GM19395 (cell line): ENCODE data around the gene ADAMTS2.

Experiments
- ATAC-seq: cut with Tn5 transposase; IDR thresholded peaks from one replicate; pipeline ENCODE4 v1.9.1; 2021; ENCODE audit warnings: mild to moderate bottlenecking, moderate library complexity; ENCODE audit not compliant: unreplicated experiment

The ADAMTS2 gene

DNA sequence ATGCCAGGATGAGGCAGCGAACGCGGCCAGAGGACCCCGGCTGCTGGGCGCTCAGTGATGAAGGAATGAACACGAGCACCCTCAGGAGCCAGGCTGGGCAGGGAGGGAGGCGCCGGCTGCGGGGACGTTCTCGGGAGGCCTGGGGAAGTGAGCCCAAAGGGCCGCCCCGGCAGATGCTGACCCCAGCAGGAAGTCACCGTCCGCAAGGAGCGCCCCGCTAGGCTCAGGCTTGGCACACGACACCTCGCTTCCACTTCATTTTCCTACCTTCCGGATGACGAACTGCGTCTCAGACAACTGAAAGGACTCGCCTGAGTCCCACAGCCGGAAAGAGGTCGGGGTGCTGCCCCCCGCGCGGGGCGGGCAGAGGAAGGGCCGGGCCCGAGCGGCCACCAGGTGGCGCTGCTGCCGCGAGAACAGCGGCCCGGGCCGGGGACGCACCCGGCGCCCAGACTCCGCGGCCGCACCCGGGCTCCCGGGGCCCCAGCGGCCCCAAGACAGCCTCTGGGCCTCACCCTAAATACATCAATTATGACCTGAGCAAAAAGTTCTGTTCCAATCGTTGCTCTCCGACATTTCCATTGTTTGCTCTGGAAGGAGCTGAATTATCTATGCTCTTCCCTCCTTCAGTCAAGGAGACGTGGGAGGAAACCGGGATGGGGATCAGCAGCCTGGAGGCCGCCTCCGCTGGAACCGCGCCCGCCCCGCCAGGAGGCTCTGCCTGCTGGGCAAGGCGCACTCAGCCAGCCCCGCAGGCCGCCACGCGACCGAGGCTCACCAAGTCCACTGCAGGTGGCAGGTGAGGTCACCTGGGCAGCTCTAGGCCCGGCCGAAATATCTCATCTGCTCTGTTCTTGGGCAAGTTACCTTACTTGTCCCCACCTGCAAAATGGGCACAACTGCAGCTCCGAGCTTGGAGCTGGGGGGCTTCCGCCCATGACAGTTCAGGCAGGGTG, 178.1 kb downstream of the ADAMTS2 start:
- ATAC-seq = peak; percentile 71

DNA sequence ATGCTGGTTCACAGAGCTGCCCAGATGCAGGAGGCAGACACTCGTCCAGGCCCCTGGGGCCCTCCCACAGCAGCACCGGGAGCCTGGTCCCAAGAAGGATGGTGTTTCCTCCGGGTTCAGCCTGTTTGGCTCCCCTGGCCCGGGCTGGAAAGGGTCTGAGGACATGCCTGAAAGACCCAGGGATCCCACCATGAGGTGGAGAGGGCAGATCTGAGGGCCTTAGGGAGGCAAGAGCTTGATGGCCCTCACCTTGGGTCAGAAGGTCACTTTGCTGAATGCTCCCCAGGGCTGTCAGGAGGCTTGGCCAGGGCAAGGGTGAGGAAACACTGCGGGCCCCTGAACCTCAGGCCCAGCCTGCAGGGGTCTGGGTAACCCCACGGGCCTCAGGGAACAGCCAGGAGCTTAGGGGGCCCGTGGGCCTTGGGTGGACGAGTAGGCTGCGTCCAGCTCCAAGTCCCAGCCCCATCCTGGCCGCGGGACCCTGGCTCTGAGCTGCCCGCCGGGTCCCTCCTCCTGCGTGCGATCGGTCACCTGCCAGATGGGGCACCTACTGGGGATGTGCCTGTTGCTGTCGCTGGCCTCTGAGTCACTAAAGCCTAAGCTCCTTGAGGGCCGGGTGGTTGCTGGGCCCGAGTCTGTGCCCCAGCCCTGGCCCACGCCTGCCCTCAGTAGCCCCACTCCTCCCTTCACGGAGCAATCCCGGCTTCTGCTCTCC, 178.9 kb downstream of the ADAMTS2 start:
- no peak for ATAC-seq

DNA sequence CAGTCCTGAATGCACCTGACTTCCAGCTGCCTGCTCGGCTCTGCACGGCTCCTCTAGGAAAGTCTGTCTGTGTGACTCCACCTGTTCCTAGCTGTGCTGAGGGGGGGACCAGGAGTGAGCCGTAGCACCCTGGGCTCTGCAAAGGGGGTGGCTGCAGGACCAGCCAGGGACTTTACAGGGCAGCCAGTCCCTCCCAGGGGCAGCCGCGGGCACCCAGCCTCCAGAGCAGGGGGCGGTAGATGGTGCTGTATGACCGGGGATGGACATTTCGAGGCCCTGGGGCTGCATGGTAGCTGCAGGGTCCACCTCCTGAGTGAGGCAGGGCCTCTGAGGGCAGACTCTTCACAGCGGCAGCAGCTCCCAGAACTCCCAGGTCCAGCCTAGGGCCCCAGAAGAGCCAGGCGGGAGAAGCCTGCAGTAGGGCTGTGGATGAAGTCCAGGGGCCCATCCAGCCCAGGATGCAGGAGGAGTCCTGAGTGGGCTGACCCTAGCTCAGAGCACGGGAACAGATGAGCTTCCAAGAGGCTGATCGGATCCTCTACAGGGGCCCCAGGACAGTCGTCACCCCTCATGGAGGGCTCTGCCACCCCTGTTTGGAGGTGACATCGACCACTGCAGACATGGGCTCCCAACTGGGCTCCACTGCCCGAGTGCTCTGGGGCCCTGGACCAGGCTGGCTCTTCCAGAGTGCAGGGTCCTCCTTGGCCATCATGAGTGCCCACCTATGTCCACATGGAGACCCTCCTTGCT, 179.7 kb downstream of the ADAMTS2 start:
- no peak for ATAC-seq

DNA sequence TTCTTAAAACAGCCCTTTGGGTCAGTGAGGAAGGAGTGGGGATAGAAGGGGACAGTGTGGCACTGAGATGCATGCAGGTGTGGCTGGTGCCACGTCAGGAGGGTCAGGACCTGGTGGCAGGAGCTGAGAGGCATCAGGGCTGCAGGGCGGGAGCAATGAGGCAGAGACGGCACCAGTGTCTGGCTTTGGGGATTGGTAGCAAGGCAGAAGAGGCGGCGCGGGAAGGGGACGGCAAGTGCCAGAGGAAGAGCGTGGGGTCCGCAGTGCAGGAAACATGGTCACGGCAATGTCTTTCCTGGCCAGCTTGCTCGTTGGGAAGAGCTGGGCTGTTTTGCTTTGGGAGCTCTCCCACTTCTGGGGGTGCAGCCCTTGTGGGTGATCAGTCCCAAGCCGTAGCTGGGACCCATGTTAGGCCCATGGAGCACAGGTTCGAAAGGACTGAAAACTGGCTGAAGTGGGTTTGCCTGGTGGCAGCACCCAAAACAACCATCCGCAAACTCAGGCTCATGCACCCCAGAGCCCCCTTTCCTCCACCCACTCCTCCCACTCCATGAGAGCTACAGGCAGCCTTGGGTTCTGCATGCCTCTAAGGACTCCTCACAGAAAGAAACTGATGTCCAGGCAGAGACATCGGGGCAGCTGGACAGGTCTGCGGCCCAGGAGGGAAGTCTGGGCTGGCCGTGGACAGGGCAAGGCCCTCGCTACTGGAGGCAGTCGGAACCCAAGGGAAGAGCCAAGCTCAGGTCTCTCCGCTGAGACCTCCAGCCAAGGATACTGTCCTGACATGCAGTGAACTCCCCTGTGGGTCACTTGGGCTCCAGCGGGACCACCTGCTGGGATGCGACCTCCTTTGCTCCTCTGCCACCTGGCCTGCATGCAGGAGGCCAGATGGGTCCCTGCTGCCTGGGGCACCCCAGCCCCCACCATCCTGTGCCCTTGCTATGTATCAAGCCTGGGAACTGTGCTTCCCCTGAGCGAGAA, 180.6 kb downstream of the ADAMTS2 start:
- no peak for ATAC-seq

- ATAC-seq = no peak
Measured at GRCh38 chr5:179163236-179164155, 181.8 kb downstream of the ADAMTS2 start.

DNA sequence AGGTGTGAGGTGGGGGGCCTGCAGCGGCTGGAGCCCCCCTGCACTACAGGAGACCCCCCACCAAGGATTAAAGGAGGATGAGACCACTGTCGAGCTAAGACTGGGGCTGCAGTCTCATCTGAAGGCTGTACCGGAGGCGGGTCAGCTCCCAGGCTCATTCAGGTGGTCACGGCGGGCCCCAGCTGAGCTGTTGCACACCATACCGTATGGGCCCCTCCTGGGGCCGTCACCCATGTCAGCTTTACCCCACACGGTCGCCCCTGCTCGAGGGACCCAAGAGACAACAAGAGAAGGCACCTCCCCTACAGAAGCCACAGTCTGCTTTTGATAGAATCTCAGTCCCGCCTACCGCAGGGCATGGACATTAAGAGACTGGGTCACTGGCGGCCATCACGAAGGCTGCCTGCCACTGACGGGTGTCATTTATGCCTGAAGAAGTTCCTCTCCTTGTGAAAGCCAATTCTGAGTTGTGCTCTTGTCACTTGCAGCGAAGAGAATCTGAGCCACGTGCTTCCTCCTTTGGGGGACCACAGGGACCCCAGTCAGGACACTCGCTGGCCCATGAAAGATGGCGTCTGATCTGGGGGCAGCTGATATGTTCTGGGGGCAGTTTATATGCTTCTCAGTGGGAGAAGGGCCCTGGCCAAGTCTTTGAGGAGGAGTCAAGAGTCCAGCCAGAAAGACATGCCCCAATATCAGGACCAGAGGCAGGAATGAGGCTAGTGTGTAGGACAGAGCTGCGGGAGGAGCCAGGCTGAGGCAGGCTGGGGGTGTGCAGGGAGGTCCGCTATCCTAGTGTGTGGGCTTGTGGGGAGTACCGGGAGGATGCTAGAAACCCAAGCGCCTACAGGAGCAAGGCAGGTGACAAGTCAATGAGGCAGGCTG, 182.7 kb downstream of the ADAMTS2 start:
- no peak for ATAC-seq

- no peak for ATAC-seq
Measured at GRCh38 chr5:179161901-179162300, 183.4 kb downstream of the ADAMTS2 start.

DNA sequence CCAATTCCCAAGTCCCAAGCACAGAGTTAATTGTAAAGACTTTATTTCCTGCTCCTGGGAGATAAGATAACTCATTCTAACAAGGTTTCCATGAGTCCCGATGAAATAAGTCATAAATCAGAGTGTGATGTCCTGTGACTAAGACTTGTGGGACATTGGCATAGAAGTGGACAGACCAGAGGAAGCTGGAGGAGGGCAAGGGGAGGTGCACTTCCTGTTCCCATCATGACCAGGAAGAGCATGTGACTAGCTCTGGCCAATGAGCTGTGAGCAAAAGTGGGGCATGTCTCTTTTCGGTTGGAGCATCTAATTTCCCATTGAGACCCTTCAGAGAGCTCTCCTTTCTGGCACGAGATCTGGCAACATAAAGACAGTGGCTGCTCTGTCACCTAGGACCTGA, 184.7 kb downstream of the ADAMTS2 start:
- ATAC-seq = no peak

DNA sequence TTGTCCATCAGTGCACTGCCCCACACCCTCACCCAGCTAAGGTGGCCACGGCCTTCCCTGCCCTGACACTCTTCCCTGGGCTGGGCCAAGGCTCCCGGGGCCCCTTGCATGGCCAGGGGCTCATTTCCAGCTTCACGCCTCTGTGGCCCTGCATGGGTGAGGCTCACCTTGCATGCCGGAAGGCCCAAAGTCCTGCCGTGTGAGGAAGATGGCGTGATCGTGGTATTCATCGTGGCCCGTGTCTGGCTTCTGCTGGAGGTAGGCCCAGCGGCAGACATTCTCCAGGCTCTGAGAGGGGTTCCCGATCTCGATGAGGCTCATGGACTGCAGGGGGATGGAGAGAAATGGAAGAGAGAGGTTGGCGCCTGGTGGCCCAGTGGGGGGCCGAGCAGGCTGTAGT, 186.7 kb downstream of the ADAMTS2 start:
- ATAC-seq = no peak

GRCh38 chr5:179154991-179155955, 190.0 kb downstream of the ADAMTS2 start:
- ATAC-seq = no peak

GRCh38 chr5:179154346-179154990, 190.8 kb downstream of the ADAMTS2 start:
- ATAC-seq = no peak

GRCh38 chr5:179153921-179154345, 191.3 kb downstream of the ADAMTS2 start:
- ATAC-seq = no peak

- no peak for ATAC-seq
Measured at GRCh38 chr5:179153341-179153901, 191.8 kb downstream of the ADAMTS2 start.

DNA sequence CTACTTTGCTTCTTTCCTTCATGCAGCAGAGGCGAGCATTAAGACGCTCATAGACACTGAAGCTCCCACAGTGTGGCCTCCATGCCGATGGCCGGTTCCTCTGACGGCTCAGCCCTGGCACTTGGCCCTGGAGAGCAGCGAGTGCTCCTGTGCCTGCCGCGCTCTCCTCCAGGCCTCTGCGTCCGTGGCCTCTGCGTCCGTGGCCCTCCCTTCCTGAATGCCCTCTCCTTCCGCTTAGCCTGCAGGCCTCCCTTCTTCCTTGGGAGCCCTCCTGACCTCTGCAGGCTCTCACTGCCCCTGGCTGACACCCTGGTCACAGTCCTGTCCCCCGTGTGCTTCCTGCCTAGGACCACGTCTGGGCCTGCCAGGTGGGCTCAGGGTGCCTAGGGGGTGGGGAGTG, 192.3 kb downstream of the ADAMTS2 start:
- no peak for ATAC-seq

DNA sequence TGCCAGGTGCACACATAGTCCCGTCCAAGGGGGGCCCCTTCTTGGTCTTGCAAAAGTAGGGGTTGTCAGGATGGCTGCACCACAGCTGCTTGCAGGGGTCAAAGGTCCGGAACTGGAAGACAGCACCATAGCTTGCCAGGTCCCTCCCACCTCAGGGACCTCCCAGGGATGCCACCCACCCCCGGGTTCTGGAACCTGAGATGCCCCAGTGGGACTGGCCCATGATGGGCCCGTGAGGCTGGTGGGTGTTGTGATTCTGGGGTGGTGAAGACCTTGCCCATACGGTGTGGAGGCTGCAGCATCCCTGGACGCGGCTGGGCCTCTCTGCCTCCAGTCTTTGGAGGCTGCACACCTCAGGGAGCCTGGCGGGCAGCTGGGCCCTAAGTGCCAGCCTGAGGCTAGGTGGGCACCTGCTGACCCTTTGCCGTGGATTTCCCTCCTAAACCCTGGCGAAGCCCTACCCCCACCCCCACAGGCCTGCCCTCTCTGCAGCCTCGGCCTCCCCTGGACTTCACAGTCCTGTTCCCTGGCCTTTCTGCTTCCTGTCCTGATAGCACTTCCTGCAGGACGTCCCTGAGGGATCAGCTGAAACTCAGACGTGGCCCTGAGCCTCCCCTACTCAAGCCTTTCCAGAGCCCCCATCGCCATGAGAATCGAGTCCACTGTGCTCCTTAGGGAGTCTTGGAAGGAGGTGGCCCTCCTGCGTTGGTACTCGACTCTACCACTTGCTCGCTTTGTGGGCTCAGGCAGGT, 192.9 kb downstream of the ADAMTS2 start:
- no peak for ATAC-seq
